Uterus (tissue), 2 donors: ENCODE data around the gene CSNK1G2.

Source experiments
- CTCF ChIP-seq, 4 experiments: fragments of 200-600 bp in 2 of 4; fragments of 450-650 bp in 2 of 4; sonication (generic) in 2 of 4; IDR thresholded peaks; one replicate each; pipeline ENCODE4 v1.5.1; 2016 to 2019; ENCODE audit warnings: antibody characterized with exemption in 4 of 4, mild to moderate bottlenecking in 2 of 4, moderate library complexity in 1 of 4
- POLR2A ChIP-seq, 2 donors: fragments of 450-650 bp; IDR thresholded peaks; one replicate each; pipeline ENCODE4 v1.6.1; 2016; ENCODE audit warnings: antibody characterized with exemption in 2 of 2, mild to moderate bottlenecking in 1 of 2, moderate library complexity in 1 of 2

- TF ChIP-seq CTCF (IDR thresholded peaks at IDR 0.05) (no peak), POLR2A (IDR thresholded peaks at IDR 0.05) (no peak)
These were observed 43.4 kb downstream of the CSNK1G2 start for GRCh38 chr19:1984357-1984756.
